GM19372 (cell line): ENCODE results near the gene PXN.

ENCODE experiments used
- ATAC-seq: cut with Tn5 transposase; IDR thresholded peaks from one replicate; pipeline ENCODE4 v1.9.1; 2021; ENCODE audit warnings: mild to moderate bottlenecking, low read depth, moderate library complexity; ENCODE audit not compliant: unreplicated experiment

PXN gene

GRCh38 chr12:120183211-120183631 is 82.3 kb downstream of the PXN start:
- ATAC-seq = no peak

GRCh38 chr12:120181991-120182631 is 83.4 kb downstream of the PXN start:
- ATAC-seq = no peak

GRCh38 chr12:120180975-120181374 is 84.6 kb downstream of the PXN start:
- no peak for ATAC-seq

GRCh38 chr12:120175537-120175936 is 90.0 kb downstream of the PXN start:
- no peak for ATAC-seq

- no peak for ATAC-seq
These were observed 90.5 kb downstream of the PXN start for GRCh38 chr12:120175062-120175461.

- ATAC-seq = no peak
These were observed 93.5 kb downstream of the PXN start for GRCh38 chr12:120172053-120172452.

- ATAC-seq = no peak
These were observed 94.9 kb downstream of the PXN start for GRCh38 chr12:120170631-120171030.

GRCh38 chr12:120169946-120170345 is 95.6 kb downstream of the PXN start:
- ATAC-seq = no peak

- no peak for ATAC-seq
These were observed 97.2 kb downstream of the PXN start for GRCh38 chr12:120168337-120168736.

- ATAC-seq = no peak
These were observed 97.9 kb downstream of the PXN start for GRCh38 chr12:120167529-120168095.

- no peak for ATAC-seq
These were observed 101.2 kb downstream of the PXN start for GRCh38 chr12:120164293-120164692.

- ATAC-seq = no peak
These were observed 102.8 kb downstream of the PXN start for GRCh38 chr12:120162763-120163162.

- no peak for ATAC-seq
These were observed 103.7 kb downstream of the PXN start for GRCh38 chr12:120161852-120162251.
